ENCODE measurements around the gene USP11.

GRCh38 chrX:47191806-47192401, 40.9 kb upstream of the USP11 start:
- no peak for TF ChIP-seq SIRT6 (IDR thresholded peaks at IDR 0.05; ENCODE audit: low read length)
- TF ChIP-seq RFX5 (IDR thresholded peaks at IDR 0.05; ENCODE audit: borderline replicate concordance, low read depth, low read length): no peak
- no peak for TF ChIP-seq CTCF (IDR thresholded peaks at IDR 0.05; ENCODE audit: control extremely low read depth in 1 of 3, insufficient read depth in 1 of 3, low read depth in 1 of 3, low read length in 3 of 3)
- TF ChIP-seq SP1 (IDR thresholded peaks at IDR 0.05; ENCODE audit: low read depth, low read length): no peak
- no peak for TF ChIP-seq GTF2F1 (IDR thresholded peaks at IDR 0.05; ENCODE audit: borderline replicate concordance, low read depth, low read length)
- no peak for TF ChIP-seq CBX5 (IDR thresholded peaks at IDR 0.05; ENCODE audit: low read depth, low read length)
- TF ChIP-seq CHD1 (IDR thresholded peaks at IDR 0.05; ENCODE audit: low read depth, low read length): no peak
- no peak for TF ChIP-seq EGR1 (IDR thresholded peaks at IDR 0.05; ENCODE audit: borderline replicate concordance, low read depth, low read length)
- no peak for TF ChIP-seq POLR2A (IDR thresholded peaks at IDR 0.05; ENCODE audit: control extremely low read depth in 1 of 2, low read depth in 2 of 2, low read length in 2 of 2)
- no peak for TF ChIP-seq TEAD4 (IDR thresholded peaks at IDR 0.05; ENCODE audit: low read depth, low read length)

Measured in H1 (cell line).